ENCODE results near the gene RAD54L. TPM values are rescaled to one million over a fixed set of nuclear protein-coding genes. Genes with fewer than 3 reads are reported as not detected.
"Not testable (repeated sequence)": the region's sequence is repeated elsewhere in the genome, so short reads cannot be mapped to it uniquely, and the experiment has no call there.

RAD54L gene
- total and polyA plus RNA-seq, 2 donors (not counting 1 experiment from before 2014, with no cell fraction given) = 0.57 to 1.1 TPM

- Histone ChIP-seq H3K27ac (ENCODE audit: low read length in 2 of 2) (no peak overlapping the region), H3K9me3 (ENCODE audit: control extremely low read depth in 1 of 3, control insufficient read depth in 2 of 3, insufficient read depth in 1 of 3, low read length in 2 of 3) (no peaks in the 10 kb centered on the region), H3K27me3 (replicated peaks in 1 of 4; ENCODE audit: control extremely low read depth in 1 of 4, control insufficient read depth in 3 of 4, insufficient read depth in 4 of 4, low read length in 3 of 4) (no peaks in the 10 kb centered on the region), H3K4me1 (ENCODE audit: control insufficient read depth in 2 of 2, insufficient read depth in 2 of 2, low read length in 2 of 2) (no peaks in the 10 kb centered on the region), H3K79me2 (ENCODE audit: control insufficient read depth, insufficient read depth, low read length) (no peaks in the 10 kb centered on the region), H4K20me1 (ENCODE audit: control insufficient read depth, insufficient read depth, low read length, poor library complexity, severe bottlenecking) (no peaks in the 10 kb centered on the region), H3K36me3 (replicated peaks in 1 of 2; ENCODE audit: control extremely low read depth in 1 of 2, control insufficient read depth in 1 of 2, extremely low read depth in 1 of 2, insufficient read depth in 2 of 2, low read length in 1 of 2) (peaks cover 10 to 54% of the 10 kb centered on the region in 2 experiments), H2AFZ (ENCODE audit: insufficient read depth, low read depth, low read length, poor library complexity, severe bottlenecking) (no peak overlapping the region), H3K4me3 (ENCODE audit: control extremely low read depth in 1 of 5, extremely low read depth in 1 of 5, insufficient read depth in 1 of 5, low read depth in 2 of 5, low read length in 4 of 5) (no peak overlapping the region), H3K9ac (ENCODE audit: low read length) (no peak overlapping the region), H3K4me2 (replicated peaks; ENCODE audit: low read depth, low read length, poor library complexity, severe bottlenecking) (no peak overlapping the region)
- intact Hi-C loops (cut with micrococcal nuclease) = no loop called here
- Mint-ChIP-seq H3K4me3 (no peak overlapping the region), H3K27ac (no peak overlapping the region), H3K4me1 (peaks cover under 1% of the 10 kb centered on the region), H3K9me3 (ENCODE audit: insufficient read depth) (no peaks in the 10 kb centered on the region), H3K27me3 (no peaks in the 10 kb centered on the region)
- ChIA-PET POLR2A (no interaction called here), CTCF (interaction anchor here (0.7 kb wide), 1 partner anchor 41 kb away, joined by 3 read pairs; no protein-coding TSS in a partner anchor)
- no CpG with 5 or more reads among the region's 3 CpGs for WGBS (ENCODE audit: insufficient coverage)
- TF ChIP-seq CTCF (IDR thresholded peaks at IDR 0.05) (no peak), EZH2 (IDR thresholded peaks at IDR 0.05; ENCODE audit: borderline replicate concordance, insufficient read depth, low read depth, low read length, poor library complexity, severe bottlenecking) (no peak)
- ATAC-seq (ENCODE audit: low read depth) (no peak), DNase-seq (no peak)
Measured at GRCh38 chr1:46315669-46316403, 68.3 kb downstream of the RAD54L start.

GRCh38 chr1:46317323-46317722 is 69.8 kb downstream of the RAD54L start:
- H3K4me1 Mint-ChIP-seq = peaks cover 8% of the 10 kb centered on the region
- TF ChIP-seq CTCF (IDR thresholded peaks at IDR 0.05) (no peak), EZH2 (IDR thresholded peaks at IDR 0.05; ENCODE audit: borderline replicate concordance, insufficient read depth, low read depth, low read length, poor library complexity, severe bottlenecking) (no peak)
- DNase-seq = no peak
- H3K4me1 ChIP-seq (ENCODE audit: control insufficient read depth in 2 of 2, insufficient read depth in 2 of 2, low read length in 2 of 2) = no peaks in the 10 kb centered on the region
- H3K27me3 Mint-ChIP-seq = no peaks in the 10 kb centered on the region
- H3K4me2 ChIP-seq (replicated peaks; ENCODE audit: low read depth, low read length, poor library complexity, severe bottlenecking) = no peak overlapping the region
- H3K4me3 ChIP-seq (ENCODE audit: control extremely low read depth in 1 of 5, extremely low read depth in 1 of 5, insufficient read depth in 1 of 5, low read depth in 2 of 5, low read length in 4 of 5) = no peak overlapping the region
- ChIA-PET CTCF (interaction anchor here (1.1 kb wide), 1 partner anchor 9 kb away, joined by 4 read pairs; no protein-coding TSS in a partner anchor), POLR2A (interaction anchor here (1.0 kb wide), 1 partner anchor 23 kb away, joined by 4 read pairs; no protein-coding TSS in a partner anchor)
- H3K9ac ChIP-seq (ENCODE audit: low read length) = no peak overlapping the region
- H3K4me3 Mint-ChIP-seq = no peak overlapping the region
- no peaks in the 10 kb centered on the region for H4K20me1 ChIP-seq (ENCODE audit: control insufficient read depth, insufficient read depth, low read length, poor library complexity, severe bottlenecking)
- WGBS (ENCODE audit: insufficient coverage) = no CpG with 5 or more reads among the region's 1 CpG
- H3K36me3 ChIP-seq (replicated peaks in 1 of 2; ENCODE audit: control extremely low read depth in 1 of 2, control insufficient read depth in 1 of 2, extremely low read depth in 1 of 2, insufficient read depth in 2 of 2, low read length in 1 of 2) = peaks cover 10 to 43% of the 10 kb centered on the region in 2 experiments
- H2AFZ ChIP-seq (ENCODE audit: insufficient read depth, low read depth, low read length, poor library complexity, severe bottlenecking) = no peak overlapping the region
- H3K27me3 ChIP-seq (replicated peaks in 1 of 4; ENCODE audit: control extremely low read depth in 1 of 4, control insufficient read depth in 3 of 4, insufficient read depth in 4 of 4, low read length in 3 of 4) = no peaks in the 10 kb centered on the region
- intact Hi-C loops (cut with micrococcal nuclease) = no loop called here
- no peaks in the 10 kb centered on the region for H3K9me3 ChIP-seq (ENCODE audit: control extremely low read depth in 1 of 3, control insufficient read depth in 2 of 3, insufficient read depth in 1 of 3, low read length in 2 of 3)
- no peaks in the 10 kb centered on the region for H3K79me2 ChIP-seq (ENCODE audit: control insufficient read depth, insufficient read depth, low read length)
- H3K9me3 Mint-ChIP-seq (ENCODE audit: insufficient read depth) = no peaks in the 10 kb centered on the region
- H3K27ac ChIP-seq (ENCODE audit: low read length in 2 of 2) = no peak overlapping the region
- no peak overlapping the region for H3K27ac Mint-ChIP-seq
- no peak for ATAC-seq (ENCODE audit: low read depth)

- POLR2A ChIA-PET; H3K79me2 ChIP-seq (ENCODE audit: control insufficient read depth, insufficient read depth, low read length); H3K27ac Mint-ChIP-seq; H3K9ac ChIP-seq (ENCODE audit: low read length); H3K9me3 Mint-ChIP-seq (ENCODE audit: insufficient read depth); H3K27me3 Mint-ChIP-seq; H3K4me1 ChIP-seq (ENCODE audit: control insufficient read depth in 2 of 2, insufficient read depth in 2 of 2, low read length in 2 of 2); H3K4me3 Mint-ChIP-seq; H3K4me1 Mint-ChIP-seq; DNase-seq; intact Hi-C loops (cut with micrococcal nuclease); H3K4me2 ChIP-seq (replicated peaks; ENCODE audit: low read depth, low read length, poor library complexity, severe bottlenecking); H2AFZ ChIP-seq (ENCODE audit: insufficient read depth, low read depth, low read length, poor library complexity, severe bottlenecking); H4K20me1 ChIP-seq (ENCODE audit: control insufficient read depth, insufficient read depth, low read length, poor library complexity, severe bottlenecking); H3K9me3 ChIP-seq (ENCODE audit: control extremely low read depth in 1 of 3, control insufficient read depth in 2 of 3, insufficient read depth in 1 of 3, low read length in 2 of 3); H3K27ac ChIP-seq (ENCODE audit: low read length in 2 of 2); H3K27me3 ChIP-seq (replicated peaks in 1 of 4; ENCODE audit: control extremely low read depth in 1 of 4, control insufficient read depth in 3 of 4, insufficient read depth in 4 of 4, low read length in 3 of 4); H3K4me3 ChIP-seq (ENCODE audit: control extremely low read depth in 1 of 5, extremely low read depth in 1 of 5, insufficient read depth in 1 of 5, low read depth in 2 of 5, low read length in 4 of 5); ATAC-seq (ENCODE audit: low read depth): not testable (repeated sequence)
- WGBS (ENCODE audit: insufficient coverage) = 100% methylated on average over 4 of the region's 6 CpGs
- CTCF ChIA-PET = interaction anchor here (1.5 kb wide), 1 partner anchor 14 kb away, joined by 4 read pairs; no protein-coding TSS in a partner anchor
- peaks cover 5 to 27% of the 10 kb centered on the region in 2 experiments for H3K36me3 ChIP-seq (replicated peaks in 1 of 2; ENCODE audit: control extremely low read depth in 1 of 2, control insufficient read depth in 1 of 2, extremely low read depth in 1 of 2, insufficient read depth in 2 of 2, low read length in 1 of 2)
Measured at GRCh38 chr1:46319301-46319700, 71.7 kb downstream of the RAD54L start.

All from B cell (primary cell).